Endothelial cell of umbilical vein (primary cell): ENCODE measurements around the gene GADL1. TPM values are rescaled to one million over a fixed set of nuclear protein-coding genes. Genes with fewer than 3 reads are reported as not detected.

Source experiments
- BruUV-seq: library from RNA; stranded (reverse); fragments of 400-500 nt; replicated peaks from 2 replicates; lab custom pipeline; 2021; lab: Mats Ljungman, UMichigan
- CTCF ChIA-PET: fragments of 300-600, 350-600 bp; sonication (Branson Sonifier 250); formaldehyde crosslinking; loops from one replicate; lab custom pipeline; 2021; ENCODE audit warnings: antibody characterized with exemption, inconsistent platforms; lab: Charles Lee
- POLR2A ChIA-PET: fragments of 300-600, 350-600 bp; sonication (Branson Sonifier 250); formaldehyde crosslinking; loops from one replicate; lab custom pipeline; 2021; ENCODE audit warnings: antibody characterized with exemption, inconsistent platforms; lab: Charles Lee
- DNase-seq: peaks from one replicate; pipeline ENCODE4 v3.0.0-alpha.2; 2011; ENCODE audit warnings: low read depth, low spot score
- FAIRE-seq: peaks from 2 replicates; lab custom pipeline; 2011; peaks lifted over from hg19 to GRCh38; lab: Jason Lieb, UNC
- H2AFZ ChIP-seq: 2 replicates; pipeline ENCODE4 v1.6.0; 2012; ENCODE audit warnings: low read depth, low read length, control low read depth, inconsistent platforms
- H3K27ac ChIP-seq: 2 replicates; pipeline ENCODE4 v1.5.1; 2011; ENCODE audit warnings: low read depth, mild to moderate bottlenecking, control low read depth, low read length, moderate library complexity; ENCODE audit not compliant: insufficient read depth
- H3K27me3 ChIP-seq, 2 experiments: 2 replicates each; pipeline versions ENCODE4 v1.6.0 to v1.6.1; 2011; ENCODE audit warnings: low read length in 2 of 2, mixed read lengths in 1 of 2; ENCODE audit not compliant: control insufficient read depth in 2 of 2, insufficient read depth in 2 of 2
- H3K36me3 ChIP-seq, 2 experiments: 2 replicates in 1 of 2; 3 replicates in 1 of 2; pipeline ENCODE4 v1.5.1; 2011; ENCODE audit warnings: low read length in 2 of 2, mild to moderate bottlenecking in 1 of 2, moderate library complexity in 1 of 2; ENCODE audit not compliant: control insufficient read depth in 2 of 2, insufficient read depth in 2 of 2; ENCODE audit errors: extremely low read depth in 1 of 2
- H3K4me1 ChIP-seq: 3 replicates; pipeline ENCODE4 v1.5.1; 2011; ENCODE audit warnings: mild to moderate bottlenecking, low read length; ENCODE audit not compliant: control insufficient read depth, insufficient read depth; ENCODE audit errors: extremely low read depth
- H3K4me2 ChIP-seq: 2 replicates; pipeline ENCODE4 v1.6.1; 2011; ENCODE audit warnings: low read length, control low read depth, mixed read lengths; ENCODE audit not compliant: insufficient read depth
- H3K4me3 ChIP-seq, 3 experiments: fragments of 200-600 bp in 1 of 3; sonication (generic), shearing (Covaris generic) in 1 of 3; replicated peaks in 1 of 3; 2 replicates each; pipeline ENCODE4 v1.5.1; 2011 to 2016; ENCODE audit warnings: control low read depth in 3 of 3, low read length in 3 of 3, mild to moderate bottlenecking in 2 of 3, inconsistent platforms in 1 of 3, low read depth in 1 of 3, moderate library complexity in 1 of 3; ENCODE audit not compliant: insufficient read depth in 1 of 3
- H3K79me2 ChIP-seq: 2 replicates; pipeline ENCODE4 v1.6.0; 2012; ENCODE audit warnings: low read length, inconsistent platforms; ENCODE audit not compliant: control insufficient read depth, insufficient read depth
- H3K9ac ChIP-seq: replicated peaks from 2 replicates; pipeline ENCODE3; 2011; ENCODE audit warnings: low read length, control low read depth; ENCODE audit not compliant: insufficient read depth; ENCODE audit errors: extremely low read depth
- H3K9me1 ChIP-seq: replicated peaks from 3 replicates; pipeline ENCODE4 v1.6.0; 2011; ENCODE audit warnings: mild to moderate bottlenecking, low read length; ENCODE audit not compliant: control insufficient read depth, insufficient read depth; ENCODE audit errors: extremely low read depth
- H3K9me3 ChIP-seq: replicated peaks from 2 replicates; pipeline ENCODE4 v1.5.1; 2012; ENCODE audit warnings: low read length, inconsistent platforms; ENCODE audit not compliant: control insufficient read depth, insufficient read depth
- H4K20me1 ChIP-seq: replicated peaks from 2 replicates; pipeline ENCODE3; 2011; ENCODE audit warnings: mild to moderate bottlenecking, low read length; ENCODE audit not compliant: control insufficient read depth, insufficient read depth; ENCODE audit errors: extremely low read depth
- CTCF ChIP-seq, 2 donors: IDR thresholded peaks; 1 replicate in 1 of 2; 2 replicates in 1 of 2; pipeline ENCODE4 v1.5.1; 2011; ENCODE audit warnings: low read length in 2 of 2, mild to moderate bottlenecking in 2 of 2, moderate library complexity in 2 of 2, control low read depth in 1 of 2, inconsistent platforms in 1 of 2, low read depth in 1 of 2; ENCODE audit not compliant: insufficient read depth in 1 of 2; ENCODE audit errors: extremely low read depth in 1 of 2
- EZH2 ChIP-seq: IDR thresholded peaks from 2 replicates; pipeline ENCODE4 v1.6.1; 2012; ENCODE audit warnings: borderline replicate concordance, low read depth, mild to moderate bottlenecking, moderate library complexity, low read length, inconsistent platforms; ENCODE audit not compliant: severe bottlenecking
- FOS ChIP-seq: IDR thresholded peaks from 2 replicates; pipeline ENCODE4 v1.6.1; 2011; ENCODE audit warnings: mild to moderate bottlenecking, low read length, moderate library complexity, borderline replicate concordance; ENCODE audit not compliant: insufficient read depth
- GATA2 ChIP-seq: IDR thresholded peaks from 2 replicates; pipeline ENCODE4 v1.7.0; 2011; ENCODE audit warnings: low read depth, mild to moderate bottlenecking, moderate library complexity, mixed read lengths, low read length; ENCODE audit not compliant: insufficient read length, insufficient read depth
- JUN ChIP-seq: IDR thresholded peaks from 2 replicates; pipeline ENCODE4 v1.6.1; 2011; ENCODE audit warnings: borderline replicate concordance, low read depth; ENCODE audit not compliant: insufficient read length, insufficient read depth
- MAX ChIP-seq: IDR thresholded peaks from 2 replicates; pipeline ENCODE4 v1.6.1; 2011; ENCODE audit not compliant: insufficient read depth, insufficient read length
- MYC ChIP-seq: IDR thresholded peaks from one replicate; pipeline ENCODE4 v1.6.1; 2011; ENCODE audit warnings: mild to moderate bottlenecking, low read depth, low read length
- POLR2A ChIP-seq: IDR thresholded peaks from 2 replicates; pipeline ENCODE4 v1.6.1; 2012; ENCODE audit warnings: low read depth, mild to moderate bottlenecking, control low read depth, low read length
- POLR2AphosphoS5 ChIP-seq: IDR thresholded peaks from 2 replicates; pipeline ENCODE4 v1.6.1; 2012; ENCODE audit warnings: low read depth, mild to moderate bottlenecking, control low read depth, low read length, moderate library complexity; ENCODE audit not compliant: insufficient read depth
- dilution Hi-C: fragments of 300-500 bp; cut with MboI; formaldehyde crosslinking; loops from one replicate; pipeline ENCODE4 v1.15.0; 2019; ENCODE audit warnings: low sequenced_read_pairs; ENCODE audit not compliant: extremely low pct_ligation_motif_present
- intact Hi-C: fragments of 100-400 bp; cut with micrococcal nuclease; formaldehyde crosslinking; loops from one replicate; pipeline ENCODE4 v1.10.0; 2022
- polyA plus RNA-seq, 4 experiments: library from polyadenylated mRNA; depleted of rRNA in 3 of 4; stranded (reverse) in 3 of 4; unstranded in 1 of 4; fragments of >200 nt; gene quantifications; 2 replicates each; pipeline versions ENCODE4 v1.2.1 to v1.2.3, GENCODE V29; 2011 to 2012; ENCODE audit warnings: missing spikeins in 1 of 4
- total RNA-seq: library from RNA; stranded (reverse); gene quantifications from 2 replicates; pipeline ENCODE4 v1.2.3, GENCODE V29; 2021

The GADL1 gene
- total and polyA plus RNA-seq, 2 donors (not counting 3 experiments of a cell fraction or from before 2014, with no cell fraction given): not detected

GRCh38 chr3:30871720-30872119 is 22.7 kb downstream of the GADL1 start:
- H3K27me3 ChIP-seq: peaks cover 10 to 11% of the 10 kb centered on the region in 2 experiments
- dilution Hi-C loops (no loop called here), intact Hi-C loops (no loop called here)
- DNase-seq: no peak
- H3K9me1 ChIP-seq: no peaks in the 10 kb centered on the region
- BruUV-seq: no TSS peak
- no peaks in the 10 kb centered on the region for H3K9me3 ChIP-seq
- H3K27ac ChIP-seq: no peak overlapping the region
- ChIA-PET CTCF (no interaction called here), POLR2A (no interaction called here)
- H3K4me3 ChIP-seq: no peak overlapping the region
- H3K4me2 ChIP-seq: no peak overlapping the region
- TF ChIP-seq MYC (no peak), JUN (no peak), FOS (no peak), GATA2 (no peak), POLR2A (no peak), EZH2 (no peak), CTCF (IDR thresholded peaks at IDR 0.05; ENCODE audit: extremely low read depth in 1 of 2, insufficient read depth in 1 of 2, low read depth in 1 of 2, low read length in 2 of 2) (no peak), MAX (no peak), POLR2AphosphoS5 (no peak)
- H4K20me1 ChIP-seq: no peaks in the 10 kb centered on the region
- no peaks in the 10 kb centered on the region for H3K4me1 ChIP-seq
- no peaks in the 10 kb centered on the region for H3K36me3 ChIP-seq
- FAIRE-seq: no peak
- no peak overlapping the region for H2AFZ ChIP-seq
- no peak overlapping the region for H3K9ac ChIP-seq
- no peaks in the 10 kb centered on the region for H3K79me2 ChIP-seq
